ENCODE measurements around the gene CFAP92.

CFAP92 gene

DNA sequence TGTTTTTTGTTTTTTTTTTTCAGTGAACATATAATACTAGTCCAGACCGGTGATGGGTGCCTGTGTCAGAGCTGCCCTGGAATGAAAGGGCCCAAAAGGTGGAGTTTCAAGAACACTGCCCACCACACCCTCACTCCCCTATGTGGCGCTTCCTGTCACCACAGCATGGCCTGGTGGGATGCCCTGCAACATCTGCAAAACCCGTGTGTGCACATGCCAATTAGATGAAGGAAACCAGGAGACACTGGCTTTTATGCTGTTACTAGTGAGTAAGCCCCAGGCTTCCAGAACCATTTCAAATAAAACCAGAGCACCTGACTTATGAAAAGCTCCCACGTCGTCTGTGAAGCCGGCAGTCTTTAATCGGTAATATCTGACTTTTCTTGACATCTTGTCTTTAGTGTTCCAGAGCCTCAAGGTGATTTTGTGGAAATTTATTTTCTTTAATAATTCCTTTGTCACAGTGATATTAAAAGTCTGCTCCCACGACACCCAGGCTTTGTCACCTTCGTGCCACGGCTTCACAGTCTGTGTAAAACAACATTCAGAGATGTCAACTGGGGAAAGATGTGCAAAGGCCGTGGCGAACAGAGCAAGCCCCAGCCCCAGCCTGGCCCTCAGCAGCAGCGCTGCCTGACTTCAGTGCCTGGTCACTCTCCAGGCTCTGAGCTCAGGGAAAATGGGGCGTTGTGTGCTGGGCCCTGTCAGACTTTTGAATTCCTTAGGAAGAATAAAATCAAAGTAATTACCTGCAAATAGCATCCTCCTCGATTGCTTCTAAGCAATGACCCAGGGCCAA is 6.4 kb downstream of the CFAP92 start:
- FAIRE-seq = no peak

- FAIRE-seq = no peak
These were observed 9.3 kb downstream of the CFAP92 start for GRCh38 chr3:128984596-128984995.

GRCh38 chr3:128983293-128984069 is 10.4 kb downstream of the CFAP92 start:
- no peak for FAIRE-seq

GRCh38 chr3:128975276-128975675 is 18.6 kb downstream of the CFAP92 start:
- FAIRE-seq = no peak

- FAIRE-seq = no peak
These were observed 19.8 kb downstream of the CFAP92 start for GRCh38 chr3:128973988-128974564.

DNA sequence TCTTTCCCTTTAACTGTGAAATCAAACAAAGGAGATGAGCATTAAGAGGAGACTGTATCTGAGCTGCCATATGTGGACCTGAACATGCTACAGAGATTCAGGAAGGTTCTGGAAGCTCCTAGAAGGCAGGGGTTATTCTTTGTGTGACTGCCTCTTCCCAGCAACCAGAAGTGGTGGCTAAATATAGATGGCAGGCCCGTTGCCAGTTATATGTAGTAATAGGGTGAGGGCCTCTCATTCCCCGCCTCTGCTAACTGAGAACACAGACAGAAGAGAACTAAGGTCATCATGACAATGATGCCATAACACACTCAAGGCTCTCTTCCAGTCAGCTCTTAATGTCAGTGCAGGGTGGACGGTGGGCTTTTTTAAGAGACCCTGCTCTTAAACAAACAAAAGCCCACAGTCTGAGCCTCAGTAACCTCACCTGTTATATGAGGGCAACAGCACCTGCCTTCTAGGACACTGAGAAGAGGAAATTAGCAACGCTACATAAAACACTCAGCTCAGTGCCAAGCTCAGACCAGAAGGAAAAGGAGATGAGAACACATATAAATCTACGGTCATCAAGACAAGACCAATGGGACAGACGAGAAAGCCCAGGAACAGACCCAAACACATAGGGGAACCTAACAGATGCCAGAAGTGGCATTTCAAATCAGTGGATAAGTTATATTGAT is 22.3 kb downstream of the CFAP92 start:
- peak; percentile 82 for FAIRE-seq

DNA sequence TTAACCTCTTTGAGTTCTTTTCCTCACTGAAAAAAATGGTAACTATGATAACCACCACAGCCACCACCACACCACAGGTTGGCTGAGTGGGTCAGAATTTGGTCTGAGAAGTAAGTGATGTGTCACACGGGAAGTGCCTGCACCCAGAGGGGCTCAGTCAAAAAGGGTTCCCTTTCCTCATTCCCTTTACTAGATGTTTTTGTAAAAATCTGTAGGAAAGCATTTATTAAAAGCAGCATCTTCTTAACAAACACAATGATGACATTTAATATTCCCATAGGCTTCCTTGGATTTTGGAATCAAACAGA is 23.2 kb downstream of the CFAP92 start:
- FAIRE-seq = no peak

DNA sequence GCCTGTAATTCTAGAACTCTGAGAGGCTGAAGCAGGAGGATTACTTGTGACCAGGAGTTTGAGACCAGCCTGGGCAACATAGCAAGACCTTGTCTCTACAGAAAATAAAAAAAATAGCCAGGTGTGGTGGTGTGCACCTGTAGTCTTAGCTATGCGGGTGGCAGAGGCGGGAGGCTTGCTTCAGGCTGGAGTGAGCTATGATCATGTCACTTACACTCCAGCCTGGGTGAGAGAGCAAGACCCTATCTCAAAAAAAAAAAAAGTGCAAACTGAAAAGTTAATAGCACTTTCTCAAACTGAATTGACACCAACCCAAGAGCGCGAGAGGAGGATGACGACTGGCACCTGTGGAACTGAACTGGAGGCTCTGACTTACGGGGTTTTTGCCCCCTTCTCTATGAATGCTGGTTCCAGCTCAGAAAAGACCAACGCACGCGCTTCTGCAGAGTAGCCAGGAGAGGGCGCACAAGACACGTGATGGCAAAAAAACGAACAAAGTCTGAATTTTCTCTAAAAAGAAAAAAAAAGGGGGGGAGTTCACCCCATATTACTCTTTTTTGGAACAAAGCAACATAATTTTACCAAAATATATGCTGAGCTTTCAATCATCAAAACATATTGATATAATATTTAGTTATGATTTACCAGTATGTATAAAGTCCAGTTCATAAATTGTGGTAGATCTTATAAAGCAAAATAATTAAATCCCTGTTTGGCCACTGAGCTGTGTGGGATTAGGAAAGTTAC is 23.7 kb downstream of the CFAP92 start:
- peak; percentile 88 for FAIRE-seq

DNA sequence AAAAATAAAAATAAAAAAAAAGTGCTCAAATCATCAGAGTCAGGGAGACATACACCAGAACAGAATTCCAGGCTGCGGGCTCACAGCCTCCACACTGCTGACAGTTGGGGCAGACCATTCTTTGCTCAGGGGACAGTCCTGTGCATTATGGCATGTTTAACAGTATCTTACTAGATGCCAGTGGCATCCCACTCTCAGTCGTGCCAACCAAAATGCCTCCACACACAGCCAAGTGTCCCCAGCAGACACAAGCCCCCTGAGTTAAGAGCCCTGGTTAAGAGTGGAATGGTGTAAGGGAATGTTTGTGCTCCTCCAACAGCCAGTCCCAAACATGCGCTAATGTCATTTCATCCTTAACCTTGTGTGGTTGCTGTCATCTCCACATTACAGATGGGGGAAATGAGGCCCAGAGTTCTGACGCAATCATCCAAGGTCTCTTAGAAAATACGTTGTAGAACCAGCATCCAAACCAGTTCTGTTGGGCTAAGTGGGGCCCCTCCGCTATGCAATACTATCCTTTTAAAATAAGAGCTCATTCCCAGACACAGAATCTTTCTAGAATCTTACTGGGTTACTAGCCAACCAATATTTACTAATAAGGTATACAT is 26.0 kb downstream of the CFAP92 start:
- FAIRE-seq = no peak

- no peak for FAIRE-seq
These were observed 28.1 kb downstream of the CFAP92 start for GRCh38 chr3:128965818-128966217.

GRCh38 chr3:128965280-128965679 is 28.6 kb downstream of the CFAP92 start:
- FAIRE-seq = no peak

GRCh38 chr3:128956440-128956839 is 37.4 kb downstream of the CFAP92 start:
- no peak for FAIRE-seq

DNA sequence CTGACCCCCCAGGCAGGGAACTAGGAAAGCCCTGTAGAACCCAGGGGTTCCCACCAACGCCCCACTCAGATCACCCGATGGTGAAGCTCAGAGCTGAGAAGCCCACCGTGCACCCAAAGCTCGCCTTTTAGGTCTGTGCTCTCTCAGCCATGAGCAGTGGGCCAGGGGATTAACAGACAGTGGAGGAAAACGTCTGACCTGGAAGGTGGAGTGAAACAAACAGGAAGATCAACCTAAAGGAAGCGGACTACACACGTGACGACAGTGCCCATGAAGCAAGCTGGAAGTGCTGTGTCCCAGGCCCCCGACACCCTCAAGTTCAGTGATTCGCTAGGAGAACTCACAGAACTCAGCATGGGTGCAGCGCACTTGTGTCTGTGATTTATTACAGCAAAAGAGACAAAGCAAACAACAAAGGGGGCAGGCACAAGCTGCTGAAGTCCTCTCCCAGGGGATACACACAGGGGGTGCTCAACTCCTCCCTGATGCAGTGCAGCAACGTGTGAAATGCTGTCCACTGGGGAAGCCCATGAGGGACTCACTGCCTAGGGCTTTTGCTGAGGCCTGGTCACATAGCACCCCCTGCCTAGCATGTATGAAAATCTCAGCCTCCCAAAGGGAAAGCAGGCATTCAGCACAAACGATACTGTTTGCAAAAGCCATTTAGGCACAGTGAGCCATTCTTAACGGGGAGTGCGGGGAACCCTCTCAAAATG is 43.5 kb downstream of the CFAP92 start:
- no peak for FAIRE-seq

- FAIRE-seq = no peak
These were observed 44.7 kb downstream of the CFAP92 start for GRCh38 chr3:128949158-128949557.

GRCh38 chr3:128946411-128946810 is 47.5 kb downstream of the CFAP92 start:
- no peak for FAIRE-seq

GRCh38 chr3:128945878-128946175 is 48.0 kb downstream of the CFAP92 start:
- FAIRE-seq = no peak

DNA sequence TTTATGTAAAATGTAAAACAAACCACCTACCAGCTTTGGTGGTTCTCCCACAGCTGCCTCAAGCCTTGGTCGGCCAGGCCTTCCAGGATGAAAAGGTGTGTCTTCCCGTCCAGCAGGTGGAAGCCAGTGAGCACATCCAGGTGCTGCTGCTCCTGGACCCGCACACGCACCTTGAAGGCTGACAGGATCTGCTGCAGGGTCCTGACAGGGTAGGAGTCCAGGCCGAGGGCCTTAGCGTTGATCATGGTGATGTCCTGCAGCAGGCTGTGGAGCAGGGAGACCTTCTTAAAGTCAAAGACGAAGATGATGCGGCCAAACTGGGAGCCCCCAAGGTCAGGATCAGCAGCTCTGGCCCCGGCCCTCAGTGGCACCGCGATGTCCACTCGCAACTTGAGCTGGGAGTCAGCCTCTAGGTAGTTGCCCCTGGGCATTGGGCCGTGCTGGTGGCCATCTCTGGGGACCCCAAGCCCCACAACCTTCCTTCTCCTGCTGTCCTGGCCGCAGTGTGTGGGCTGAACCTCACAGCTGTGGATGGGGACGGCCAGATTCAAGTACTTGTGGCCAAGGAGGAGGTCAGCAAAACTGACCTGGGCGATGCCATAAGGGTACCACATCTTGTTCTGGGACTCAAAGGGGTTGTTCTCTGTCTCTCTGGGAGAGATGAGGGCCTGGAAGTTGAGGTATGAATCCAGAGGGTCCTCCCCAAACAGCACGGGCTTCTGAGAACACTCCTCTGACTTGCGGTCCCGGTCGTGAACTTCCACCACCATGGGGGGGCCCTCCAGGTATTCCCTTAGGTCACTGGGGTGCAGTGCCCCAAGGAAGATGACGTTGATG is 48.6 kb downstream of the CFAP92 start:
- FAIRE-seq = no peak

DNA sequence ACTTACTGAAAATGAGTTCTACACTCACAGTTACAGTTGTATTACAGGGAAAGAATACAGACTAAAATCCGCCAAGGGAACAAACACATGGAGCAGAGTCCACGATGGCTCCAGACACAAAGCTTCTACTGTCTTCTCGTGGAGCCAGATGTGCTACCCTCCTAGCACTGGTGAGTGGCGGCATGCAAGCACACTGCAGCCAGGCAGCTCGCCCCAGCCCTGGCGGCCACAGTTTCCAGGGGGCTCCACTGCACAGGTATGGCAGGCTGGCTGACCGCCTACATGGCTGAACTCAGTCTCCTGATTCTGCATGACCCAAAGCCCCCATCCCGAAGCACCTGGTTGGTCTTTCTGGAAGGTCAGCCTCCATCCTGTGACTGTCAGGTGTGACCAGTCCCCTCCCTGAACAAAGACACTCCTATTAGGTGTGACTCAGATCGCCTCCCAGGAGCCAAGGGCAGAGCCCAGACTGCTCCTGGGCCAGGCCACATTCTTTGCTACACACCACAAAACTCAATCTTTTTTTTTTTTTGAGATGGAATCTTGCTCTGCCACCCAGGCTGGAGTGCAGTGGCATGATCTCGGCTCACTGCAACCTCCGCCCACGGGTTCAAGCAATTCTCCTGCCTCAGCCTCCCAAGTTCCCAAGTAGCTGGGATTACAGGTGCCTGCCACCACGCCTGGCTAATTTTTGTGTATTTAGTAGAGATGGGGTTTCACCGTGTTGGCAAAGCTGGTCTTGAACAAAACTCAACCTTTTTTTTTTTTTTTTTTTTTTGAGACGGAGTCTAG is 51.5 kb downstream of the CFAP92 start:
- FAIRE-seq = no peak

GRCh38 chr3:128940252-128940651 is 53.6 kb downstream of the CFAP92 start:
- no peak for FAIRE-seq

GRCh38 chr3:128936341-128936740 is 57.5 kb downstream of the CFAP92 start:
- no peak for FAIRE-seq
